HG03196 (cell line): Measurements from ENCODE around the gene ATOH7.

Experiments
- ATAC-seq: cut with Tn5 transposase; IDR thresholded peaks from one replicate; pipeline ENCODE4 v1.9.1; 2021; ENCODE audit not compliant: unreplicated experiment

ATOH7 gene

DNA sequence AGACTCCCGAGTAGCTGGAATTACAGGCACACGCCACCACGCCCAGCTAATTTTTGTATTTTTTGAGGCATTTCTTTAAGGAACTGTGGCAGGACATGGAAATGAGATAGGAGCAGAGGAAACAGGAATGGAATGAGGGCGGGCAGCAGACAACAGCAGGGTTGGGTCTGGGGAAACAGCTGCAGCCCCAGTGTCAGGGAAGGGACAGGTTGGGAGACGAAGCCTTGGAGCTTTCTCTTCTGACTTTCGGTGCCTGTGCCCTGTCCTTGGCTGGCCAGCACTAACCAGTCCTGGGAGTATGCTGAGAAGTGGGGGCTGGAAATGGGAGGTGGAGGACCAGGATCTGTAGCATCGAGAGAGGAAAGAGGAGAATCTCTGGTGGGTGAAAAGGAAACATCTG is 47.4 kb downstream of the ATOH7 start:
- no peak for ATAC-seq
